Stimulated activated CD4-positive, alpha-beta T cell treated with anti-CD3 and anti-CD28 coated beads, Interleukin-15, amount 100 ng/mL, for 24 hours (primary cell): ENCODE measurements around the gene EYS.

Experiments used
- DNase-seq: peaks from one replicate; pipeline ENCODE4 v3.0.0-alpha.2; 2020

The EYS gene

DNA sequence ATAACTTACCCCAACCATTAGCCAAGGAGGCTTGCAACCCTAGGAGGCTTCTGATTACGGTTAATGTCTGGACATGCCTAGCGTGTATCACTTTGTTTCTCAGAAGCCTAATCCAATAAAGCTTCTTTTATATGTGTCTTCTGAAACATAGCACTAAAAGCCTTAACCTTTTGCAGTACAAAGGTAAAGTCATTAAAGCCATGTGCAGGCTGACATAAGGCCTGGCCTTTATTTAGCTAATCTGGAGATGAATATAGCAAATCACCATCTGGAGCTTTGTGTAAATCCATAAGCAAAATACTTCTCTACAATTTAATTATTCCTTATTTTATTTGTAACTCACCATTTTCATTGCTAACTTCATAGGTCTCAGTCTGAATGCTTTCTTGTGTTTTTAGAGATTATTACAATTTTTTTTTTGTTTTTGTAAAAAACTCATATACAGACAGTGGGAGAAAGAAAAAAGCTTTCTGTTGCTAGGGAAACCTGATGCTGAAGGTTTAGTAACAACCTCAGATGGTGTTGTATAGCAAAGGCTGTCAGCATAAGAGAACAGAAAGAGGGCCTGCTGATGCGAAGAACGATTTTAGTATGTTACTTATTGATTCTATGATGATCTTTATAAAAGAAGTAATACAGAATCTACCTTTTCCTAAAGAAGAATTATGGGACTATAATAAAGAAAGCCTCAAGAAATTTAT lies at the start of gene EYS:
TSS of gene EYS (minus strand) at position 101 of the 701 bp plus-strand sequence. CDS start 211,816 bp downstream, outside the sequence.
- no peak for DNase-seq

DNA sequence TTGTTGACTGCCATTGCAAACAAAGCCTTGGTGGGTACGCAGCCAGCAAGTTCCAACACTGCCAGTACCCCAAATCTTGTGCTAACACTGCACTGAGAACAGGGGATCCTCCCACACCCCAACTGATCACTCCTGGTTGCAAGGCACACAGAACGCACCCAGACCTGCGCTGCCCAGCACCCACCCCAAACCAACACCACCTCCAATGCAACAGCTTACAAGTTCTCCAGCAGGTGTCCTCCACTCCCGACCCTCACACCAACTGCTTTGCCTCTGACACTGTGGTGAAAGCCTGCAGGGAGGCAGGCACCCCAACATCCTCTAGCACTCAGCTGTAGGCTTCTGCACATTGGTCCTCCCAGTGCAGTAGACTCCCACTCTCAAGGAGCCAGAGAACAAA lies 39.3 kb upstream of the EYS start:
- no peak for DNase-seq

DNA sequence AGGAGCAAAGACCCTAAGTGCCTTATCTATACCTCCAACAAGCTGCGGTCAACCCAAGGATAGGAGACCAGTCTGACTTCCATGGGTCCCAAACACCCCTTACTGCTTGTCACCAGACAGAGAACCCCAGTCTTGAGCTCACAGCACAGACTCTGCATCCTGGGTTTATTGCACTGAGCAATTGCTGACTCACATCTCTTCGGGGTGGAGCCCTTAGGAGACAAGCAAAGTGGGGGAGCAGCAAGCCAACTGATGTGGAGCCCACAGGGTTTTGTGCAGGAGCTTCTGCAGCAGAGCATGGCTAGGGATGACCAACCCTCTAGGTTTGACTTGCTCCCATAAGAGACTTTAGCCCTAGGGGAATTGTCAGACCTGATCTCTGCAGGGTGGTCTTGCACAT lies 38.6 kb upstream of the EYS start:
- DNase-seq: no peak

DNA sequence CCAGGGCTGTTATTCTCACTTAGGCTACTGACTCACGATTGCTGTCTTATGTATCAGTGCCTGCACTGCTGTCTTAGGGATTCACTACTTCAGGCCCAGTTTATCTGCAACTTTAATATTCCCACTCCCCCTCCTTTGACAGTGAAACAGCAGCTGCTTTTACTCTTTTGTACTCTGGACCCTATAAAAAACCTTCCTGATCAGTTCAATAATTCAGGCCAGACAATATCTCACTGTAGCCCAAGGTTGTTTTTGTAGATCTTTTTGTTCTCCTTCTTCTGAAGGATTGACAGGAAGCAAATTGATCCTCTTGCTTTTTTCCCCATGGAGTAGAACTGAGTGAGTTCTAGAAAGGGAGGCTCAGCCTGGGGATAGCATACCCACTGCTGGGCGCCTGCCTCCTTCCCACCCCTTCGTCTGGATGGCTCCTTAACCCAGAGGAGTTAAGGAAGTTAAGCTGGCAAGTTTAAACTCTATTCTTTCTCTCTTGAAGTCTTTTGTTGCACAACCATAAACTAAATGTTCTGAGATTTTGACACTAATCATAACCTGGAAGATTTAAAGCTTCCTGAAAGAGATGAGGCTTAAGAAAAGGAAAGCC lies 22.0 kb upstream of the EYS start:
- DNase-seq: no peak

DNA sequence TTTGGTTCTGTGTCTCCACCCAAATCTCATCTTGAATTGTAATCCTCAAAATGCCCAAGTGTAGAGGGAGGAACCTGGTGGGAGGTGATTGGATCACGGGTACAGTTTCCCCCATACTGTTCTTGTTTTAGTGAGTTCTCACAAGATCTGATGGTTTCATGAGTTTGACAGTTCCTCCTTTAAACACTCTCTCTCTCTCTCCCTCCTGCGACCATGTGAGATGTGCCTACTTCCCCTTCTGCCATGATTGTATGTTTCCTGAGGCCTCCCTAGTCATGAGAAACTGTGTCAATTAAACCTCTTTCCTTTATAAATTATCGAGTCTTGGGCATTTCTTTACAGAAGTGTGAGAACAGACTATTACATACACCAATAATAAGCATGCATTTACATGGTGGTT lies 12.1 kb upstream of the EYS start:
- DNase-seq: no peak

DNA sequence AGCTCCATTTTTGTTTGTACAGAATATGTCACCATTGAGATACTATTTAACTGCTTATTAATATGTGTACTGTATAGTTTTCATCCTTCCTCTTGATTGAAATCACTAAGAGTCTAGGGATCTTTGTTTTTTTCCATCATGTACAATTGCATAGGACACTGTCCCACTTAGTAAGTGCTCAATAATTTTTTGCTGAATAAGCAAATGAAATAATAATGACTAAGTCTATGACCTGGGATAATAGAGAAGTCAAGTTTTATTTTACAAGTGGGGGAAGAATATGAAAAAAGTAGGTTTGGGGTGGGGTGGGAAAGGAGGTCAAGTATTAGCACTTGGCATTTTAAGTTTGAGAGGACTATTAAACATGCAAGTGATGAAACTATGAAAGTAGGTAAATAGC lies 4.5 kb upstream of the EYS start:
- DNase-seq: no peak

DNA sequence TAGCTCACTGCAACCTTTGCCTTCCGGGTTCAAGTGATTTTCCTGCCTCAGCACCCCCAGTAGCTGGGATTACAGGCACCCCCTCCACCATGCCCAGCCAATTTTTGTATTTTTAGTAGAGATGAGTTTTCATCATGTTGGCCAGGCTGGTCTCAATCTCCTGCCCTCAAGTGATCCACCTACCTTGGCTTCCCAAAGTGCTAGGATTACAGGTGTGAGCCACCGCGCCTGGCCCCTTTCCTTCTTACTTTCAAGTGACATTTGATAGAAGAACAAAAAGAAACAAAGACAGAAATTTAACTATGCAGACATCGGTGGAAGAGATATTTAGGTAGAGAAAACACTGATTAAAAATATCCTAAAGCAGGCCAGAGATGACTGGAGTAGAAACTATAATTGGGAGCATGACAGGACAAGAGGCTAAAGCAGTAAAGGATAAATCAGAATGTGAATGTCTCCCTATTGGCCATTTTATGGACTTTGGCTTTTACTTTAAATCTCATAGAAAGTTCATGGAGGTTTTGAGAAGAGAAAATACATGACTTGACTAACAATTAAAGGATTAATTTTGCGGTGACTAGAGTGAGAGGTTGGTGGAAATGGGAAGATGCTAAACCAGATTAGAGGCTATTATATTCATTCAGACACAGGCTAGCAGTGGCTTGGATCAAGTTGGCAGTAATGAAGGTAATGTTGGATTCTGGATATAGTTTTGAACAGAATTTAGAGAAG lies 2.2 kb upstream of the EYS start:
- no peak for DNase-seq

DNA sequence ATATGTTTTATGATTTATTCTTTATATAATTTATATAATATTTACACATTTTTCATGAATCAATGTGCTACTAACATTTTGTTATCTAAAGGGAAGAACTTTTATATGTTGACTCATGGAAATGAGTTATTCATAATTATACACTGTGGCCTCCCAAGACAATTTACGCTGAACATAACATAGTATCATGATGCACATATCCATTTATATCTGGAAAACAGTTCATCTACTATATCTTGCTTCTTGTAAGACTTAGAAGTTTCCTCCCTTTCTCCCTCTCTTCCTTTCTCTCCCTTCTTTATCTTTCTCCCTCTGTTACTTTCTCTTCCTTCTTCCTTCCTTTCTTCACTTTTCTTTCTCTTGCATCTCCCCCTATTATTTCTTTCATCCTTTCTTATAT lies 1.1 kb upstream of the EYS start:
- DNase-seq: no peak

DNA sequence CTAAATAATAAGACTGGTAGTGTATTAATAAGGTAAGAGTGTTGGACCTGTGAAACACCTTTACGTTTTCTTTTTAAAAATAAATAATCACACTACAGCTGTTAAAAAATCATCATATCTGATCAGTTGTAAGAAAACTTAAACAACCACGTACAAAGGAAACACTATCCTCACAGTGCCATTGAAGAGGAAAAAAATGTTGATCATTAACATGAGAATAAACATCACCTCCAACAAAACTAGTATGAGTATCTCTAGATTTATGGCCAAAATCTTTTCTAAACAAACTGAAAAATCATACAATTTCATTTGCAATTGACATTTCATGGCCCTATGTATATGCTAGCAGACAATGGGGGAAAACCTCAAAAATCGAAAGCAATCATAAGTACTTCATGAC lies 590 bp downstream of the EYS start:
- DNase-seq: no peak

DNA sequence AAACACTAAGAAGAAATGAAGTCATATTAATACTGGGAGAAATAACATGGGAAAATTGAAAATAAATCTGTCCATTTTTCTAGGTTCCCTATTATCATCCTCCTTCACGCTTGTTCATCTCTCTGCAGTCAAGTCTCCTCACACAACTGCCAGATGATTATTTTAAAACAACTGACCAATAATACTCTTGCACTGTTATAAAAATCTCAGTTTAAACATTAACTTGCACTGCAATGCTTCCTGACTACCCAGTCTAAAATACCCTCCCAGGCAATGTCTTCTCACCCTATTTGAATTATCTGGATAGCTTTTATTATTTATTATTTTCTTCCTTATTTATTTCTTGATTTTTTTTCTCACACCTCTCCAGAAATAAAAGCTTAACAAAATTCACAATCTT lies 5.7 kb downstream of the EYS start:
- DNase-seq: no peak

DNA sequence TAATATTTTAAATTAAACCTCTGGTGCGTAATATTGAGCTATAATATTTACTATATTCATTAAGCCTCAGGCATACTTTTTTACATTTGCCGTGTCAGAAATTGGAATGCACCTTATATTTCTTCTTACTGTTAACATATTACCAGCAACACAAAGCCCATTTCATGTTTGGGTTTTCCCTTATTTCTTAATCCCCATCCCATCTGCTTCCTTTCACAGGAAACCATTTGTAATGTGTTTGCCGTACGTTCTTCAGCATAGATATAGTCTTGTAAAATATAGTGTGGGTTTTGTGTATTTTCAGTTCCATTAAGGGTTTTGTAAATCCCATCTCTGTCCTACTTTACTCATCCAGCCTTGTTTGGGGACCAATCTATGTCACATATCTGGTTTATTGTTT lies 6.5 kb downstream of the EYS start:
- DNase-seq: no peak

DNA sequence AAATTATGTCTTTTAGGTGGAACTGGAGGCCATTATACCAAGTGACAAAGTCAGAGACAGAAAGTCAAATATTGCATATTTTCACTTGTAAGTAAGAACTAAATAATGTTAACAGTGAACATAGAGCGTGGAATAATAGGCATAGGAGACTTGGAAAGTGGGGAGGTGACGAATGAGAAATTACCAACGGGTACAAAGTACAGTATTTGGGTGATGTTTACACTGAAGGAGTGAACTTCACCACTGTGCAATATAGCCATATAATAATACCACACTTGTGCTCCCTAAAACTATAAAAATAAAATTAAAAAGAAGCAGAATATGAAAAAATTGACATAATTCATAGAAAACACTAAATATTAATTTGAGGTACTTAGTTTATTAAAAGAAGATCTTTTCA lies 14.9 kb downstream of the EYS start:
- no peak for DNase-seq

DNA sequence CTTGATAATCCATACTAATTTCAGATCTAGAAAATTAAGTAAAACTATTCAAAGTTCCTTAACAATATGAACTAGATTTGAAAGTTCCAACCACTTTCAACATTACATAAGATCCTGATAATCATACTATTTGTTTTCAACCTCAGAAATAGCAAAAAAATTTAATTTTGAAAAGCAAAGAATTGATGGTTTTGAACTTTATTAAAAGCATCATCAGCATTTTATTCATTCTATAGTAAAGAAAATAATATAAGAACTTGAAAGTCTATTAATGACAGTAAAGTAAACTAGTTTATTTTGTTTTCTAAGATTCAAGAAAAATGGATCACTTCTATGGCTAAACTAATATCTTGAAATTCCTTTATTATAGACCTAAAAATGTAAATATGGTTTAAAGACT lies 26.8 kb downstream of the EYS start:
- DNase-seq: no peak

DNA sequence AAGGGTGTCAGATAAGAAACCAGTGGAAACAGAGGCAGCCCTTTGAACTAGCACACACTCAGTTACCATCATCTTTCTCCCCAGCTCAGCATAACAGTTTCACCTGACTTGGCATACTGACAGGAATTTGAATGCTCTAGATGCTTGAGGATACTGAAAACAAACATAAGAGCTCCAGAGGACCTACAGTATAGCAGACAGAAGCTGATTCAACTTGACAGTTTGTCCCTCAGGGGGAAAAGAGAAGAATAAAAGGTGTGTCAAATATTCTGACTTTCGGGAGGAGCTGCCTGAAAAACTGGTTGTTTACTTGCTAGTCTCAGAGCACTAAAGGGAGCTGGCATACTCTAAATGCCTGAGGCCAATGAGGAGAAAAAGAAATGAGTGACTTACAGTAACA lies 35.1 kb downstream of the EYS start:
- no peak for DNase-seq

DNA sequence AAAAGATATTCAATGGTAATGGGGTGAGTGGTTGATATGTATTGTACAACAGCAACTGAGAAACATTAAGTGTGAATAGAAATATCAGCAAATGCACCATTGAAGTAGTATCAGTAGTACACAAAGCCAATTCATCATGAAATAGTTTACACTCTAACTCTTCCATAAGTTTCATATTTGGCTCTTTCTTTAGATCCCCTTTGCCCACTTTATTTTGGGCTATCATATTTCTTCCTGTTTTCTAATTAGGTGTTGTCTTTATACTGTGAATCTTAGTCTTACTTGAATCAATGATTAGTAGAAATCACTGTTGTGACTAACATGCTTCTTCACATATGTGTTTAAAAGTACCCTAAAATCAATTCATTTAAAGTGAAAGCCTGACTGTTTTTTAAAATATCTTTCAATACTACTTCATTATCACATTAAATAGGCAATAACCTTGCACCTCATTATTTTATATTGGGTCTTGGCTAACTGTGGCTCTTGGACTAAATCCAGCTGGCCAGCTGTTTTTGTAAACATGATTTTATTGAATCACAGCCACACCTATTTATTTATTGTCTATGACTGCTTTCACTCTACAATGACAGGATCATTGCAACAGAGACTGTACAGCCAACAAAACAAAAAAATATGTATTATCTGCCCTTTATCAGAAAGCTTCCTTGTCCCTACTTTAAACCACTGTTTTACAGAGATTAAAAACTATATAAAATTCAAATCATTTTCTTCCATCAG lies 38.9 kb downstream of the EYS start:
- DNase-seq: no peak

DNA sequence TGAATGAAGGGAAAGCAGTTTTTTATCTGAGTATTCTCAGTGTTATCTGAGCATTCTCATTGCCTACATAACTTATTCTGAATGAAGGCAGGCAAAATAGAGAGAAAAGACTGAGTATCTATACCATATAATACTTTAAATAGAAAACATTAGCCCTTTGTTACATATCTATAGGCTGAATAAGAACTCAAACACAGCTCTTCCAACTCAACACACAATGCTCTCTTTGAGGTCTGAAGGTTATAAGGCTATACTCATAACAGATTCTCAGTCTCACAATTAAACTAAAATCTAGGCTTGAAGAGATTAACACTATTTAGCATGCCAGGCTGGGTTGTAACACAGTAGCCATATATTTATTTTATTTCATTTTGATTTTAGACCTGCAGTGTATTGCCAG lies 56.9 kb downstream of the EYS start:
- no peak for DNase-seq

DNA sequence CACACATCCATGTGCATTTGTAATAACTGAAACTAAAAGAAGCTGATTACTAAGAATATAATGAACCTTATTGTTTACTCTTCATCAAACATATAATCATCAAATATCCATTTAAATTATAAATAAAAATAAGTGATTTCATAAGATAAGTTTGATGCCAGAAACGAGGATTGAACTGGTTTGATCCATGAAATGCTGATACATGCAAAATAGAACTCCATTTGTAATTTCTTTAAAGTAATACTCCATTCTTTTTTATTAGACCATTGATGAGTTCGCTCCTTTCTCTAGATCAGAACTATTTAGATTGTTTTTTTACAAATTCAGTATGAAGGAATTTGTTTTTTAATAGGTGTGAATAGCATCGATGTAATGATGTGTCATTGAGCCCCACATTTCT lies 57.6 kb downstream of the EYS start:
- DNase-seq: no peak

DNA sequence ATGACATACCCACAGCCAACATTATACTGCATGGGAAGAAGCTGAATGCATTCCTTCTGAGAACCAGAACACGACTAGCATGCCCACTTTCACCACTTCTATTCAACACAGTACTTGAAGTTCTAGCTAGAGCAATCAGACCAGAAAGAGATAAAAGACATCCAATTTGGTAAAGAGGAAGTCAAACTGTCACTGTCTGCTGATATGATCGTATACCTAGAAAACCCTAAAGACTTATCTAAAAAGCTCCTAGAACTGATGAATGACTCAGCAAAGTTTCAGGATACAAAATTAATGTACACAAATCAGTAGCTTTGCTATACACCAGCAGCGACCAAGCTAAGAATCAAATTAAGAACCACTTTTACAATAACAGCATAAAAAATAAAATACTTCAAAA lies 60.5 kb downstream of the EYS start:
- no peak for DNase-seq

DNA sequence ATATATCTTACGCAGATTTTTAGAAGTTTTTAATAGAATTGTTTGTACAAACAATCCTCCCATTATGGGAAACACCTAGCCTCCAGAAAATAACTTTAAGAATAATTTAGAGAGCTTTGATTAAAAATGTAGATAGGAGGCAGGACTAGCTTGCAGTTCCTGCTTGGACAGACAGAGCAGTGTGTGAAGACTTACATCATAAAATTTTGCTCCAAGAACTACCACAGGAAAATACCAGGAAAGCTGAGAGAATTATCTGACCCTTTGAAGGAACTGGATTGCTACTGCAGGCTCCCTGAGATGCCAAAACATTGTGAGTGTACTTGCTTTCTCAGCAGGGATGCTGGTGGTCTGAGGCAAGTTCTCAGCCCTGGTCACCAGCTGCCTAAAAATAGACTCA lies 64.2 kb downstream of the EYS start:
- no peak for DNase-seq

DNA sequence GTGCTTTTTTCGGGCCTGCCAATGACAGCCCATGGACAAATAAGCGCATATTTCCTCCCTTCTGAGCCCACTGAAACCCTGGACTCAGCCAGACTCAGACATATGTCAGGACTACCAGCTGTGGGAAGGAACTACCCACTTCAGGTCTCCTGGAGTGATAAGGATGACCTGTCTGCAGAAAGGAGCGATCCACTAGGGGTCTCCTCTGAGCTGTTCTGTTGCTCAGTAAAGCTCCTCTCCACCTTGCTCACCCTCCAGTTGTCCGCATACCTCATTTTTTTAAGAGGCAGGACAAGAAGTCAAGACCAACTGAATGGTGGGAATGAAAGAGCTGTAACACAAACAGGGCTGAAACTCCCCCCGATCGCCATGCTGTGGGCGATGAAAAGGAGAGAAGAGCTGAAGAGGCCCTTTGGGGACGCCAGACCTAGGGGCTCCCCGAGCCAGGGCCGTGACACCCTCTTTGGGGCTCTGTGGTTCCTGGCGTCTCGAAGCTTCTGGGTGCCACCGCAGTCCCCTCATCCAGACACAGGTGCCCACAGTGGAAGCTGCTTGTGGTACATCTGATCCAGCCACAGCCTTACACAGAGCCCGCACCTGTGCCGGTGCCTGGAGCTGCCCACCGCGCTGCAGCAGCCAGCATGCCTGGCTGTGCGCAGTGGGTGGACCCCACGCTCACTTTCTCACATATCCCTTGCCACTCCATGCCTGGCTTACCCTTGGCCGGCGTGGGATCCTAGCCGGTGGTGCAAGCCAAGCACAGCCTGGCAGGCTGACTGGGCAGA lies 68.8 kb downstream of the EYS start:
- DNase-seq: no peak

DNA sequence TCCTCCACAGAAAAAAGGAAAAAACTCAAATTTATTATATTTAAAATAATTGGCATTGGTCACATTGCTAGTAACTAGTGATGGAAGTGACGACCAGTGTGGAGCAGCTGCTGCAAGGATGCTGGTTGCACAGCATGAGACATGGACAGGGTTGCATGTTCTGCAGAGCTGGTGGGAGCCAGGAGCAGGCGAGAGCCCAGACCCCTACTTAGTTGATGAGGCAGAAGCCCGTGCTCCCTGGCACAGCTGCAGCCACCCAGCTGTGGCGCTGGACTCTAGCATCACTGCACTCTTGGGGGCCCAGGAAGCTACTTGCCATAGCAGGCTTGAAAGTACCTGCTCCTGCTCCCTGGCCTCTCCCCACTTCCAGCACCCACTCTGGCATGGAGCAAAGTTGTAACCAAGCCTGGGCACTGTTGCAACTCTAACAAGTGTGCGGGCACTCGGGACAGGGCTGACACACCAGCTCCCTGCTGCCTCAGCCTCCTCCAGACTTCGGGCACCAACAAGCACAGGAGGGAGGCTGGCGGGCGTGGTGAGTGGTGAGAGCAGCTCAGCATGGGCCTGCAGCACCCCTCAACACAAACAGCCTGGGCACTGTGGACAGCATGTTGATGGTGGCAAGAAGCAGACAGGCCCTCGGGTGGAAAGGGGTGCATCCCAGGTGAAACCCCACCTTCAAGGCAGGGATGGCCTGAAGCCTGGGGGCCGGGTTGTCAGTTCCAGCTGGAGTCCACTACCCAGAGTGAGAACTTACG lies 69.6 kb downstream of the EYS start:
- no peak for DNase-seq

DNA sequence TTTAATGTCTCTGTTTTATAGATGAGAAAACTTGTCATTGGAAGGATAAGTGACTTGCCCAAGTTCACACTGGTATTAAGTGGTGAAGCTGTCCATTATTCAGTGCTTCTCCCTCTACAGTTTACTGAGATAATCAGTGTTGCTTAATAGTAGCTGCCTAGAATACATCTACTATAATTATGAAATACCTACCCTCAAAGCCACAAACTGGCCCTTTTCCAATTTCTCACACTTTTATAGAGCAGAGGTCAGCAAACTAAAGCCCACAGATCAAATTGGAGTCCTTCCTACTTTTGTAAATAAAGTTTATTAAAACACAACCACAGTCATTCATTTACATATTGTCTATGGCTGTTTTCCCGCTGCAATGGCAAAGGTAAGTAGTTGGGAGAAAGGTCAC lies 73.5 kb downstream of the EYS start:
- no peak for DNase-seq
